ENCODE results near the gene R3HCC1L.

The R3HCC1L gene

DNA sequence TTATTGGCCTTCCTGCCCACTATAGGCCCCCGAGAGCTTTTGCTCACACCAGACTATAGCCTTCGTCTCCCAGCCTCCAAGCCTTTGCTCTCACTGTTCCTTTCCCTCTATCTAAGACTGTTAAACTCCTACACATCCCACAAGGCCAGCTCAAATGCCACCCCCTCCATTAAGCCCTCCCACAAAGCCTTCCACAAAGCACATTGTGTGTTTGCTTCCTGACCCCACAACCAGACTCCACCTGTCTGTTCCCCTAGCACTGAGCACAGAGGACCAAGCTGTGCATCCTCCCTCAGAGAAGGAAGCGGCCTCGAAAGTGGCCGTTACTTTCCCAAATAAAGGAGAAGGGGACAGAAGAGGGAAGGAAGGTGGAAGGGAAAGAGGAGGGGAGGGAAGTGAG, 132.2 kb downstream of the R3HCC1L start:
- peak overlapping the region; percentile 49 for H3K4me3 ChIP-seq (replicated peaks; ENCODE audit: low read depth, low read length)
- no peak for DNase-seq (ENCODE audit: extremely low read depth, low read depth)
- TF ChIP-seq CTCF (IDR thresholded peaks at IDR 0.05; ENCODE audit: low read depth, low read length, missing control alignments), result no peak

- H3K4me3 ChIP-seq (replicated peaks; ENCODE audit: low read depth, low read length), result peak overlapping the region; percentile 49
- no peak for DNase-seq (ENCODE audit: extremely low read depth, low read depth)
- no peak for TF ChIP-seq CTCF (IDR thresholded peaks at IDR 0.05; ENCODE audit: low read depth, low read length, missing control alignments)
Measured at GRCh38 chr10:98267069-98267893, 132.8 kb downstream of the R3HCC1L start.

- no peak for TF ChIP-seq CTCF (IDR thresholded peaks at IDR 0.05; ENCODE audit: low read depth, low read length, missing control alignments)
- no peak for DNase-seq (ENCODE audit: extremely low read depth, low read depth)
- peak within 1 kb of the TSS; percentile 49 for H3K4me3 ChIP-seq (replicated peaks; ENCODE audit: low read depth, low read length)
Measured at GRCh38 chr10:98267894-98268693, 133.6 kb downstream of the R3HCC1L start, which contains the start of gene LOXL4. LOXL4 (minus strand) TSS chr10:98268194; CDS start chr10:98263019, 5,175 bp downstream.

DNA sequence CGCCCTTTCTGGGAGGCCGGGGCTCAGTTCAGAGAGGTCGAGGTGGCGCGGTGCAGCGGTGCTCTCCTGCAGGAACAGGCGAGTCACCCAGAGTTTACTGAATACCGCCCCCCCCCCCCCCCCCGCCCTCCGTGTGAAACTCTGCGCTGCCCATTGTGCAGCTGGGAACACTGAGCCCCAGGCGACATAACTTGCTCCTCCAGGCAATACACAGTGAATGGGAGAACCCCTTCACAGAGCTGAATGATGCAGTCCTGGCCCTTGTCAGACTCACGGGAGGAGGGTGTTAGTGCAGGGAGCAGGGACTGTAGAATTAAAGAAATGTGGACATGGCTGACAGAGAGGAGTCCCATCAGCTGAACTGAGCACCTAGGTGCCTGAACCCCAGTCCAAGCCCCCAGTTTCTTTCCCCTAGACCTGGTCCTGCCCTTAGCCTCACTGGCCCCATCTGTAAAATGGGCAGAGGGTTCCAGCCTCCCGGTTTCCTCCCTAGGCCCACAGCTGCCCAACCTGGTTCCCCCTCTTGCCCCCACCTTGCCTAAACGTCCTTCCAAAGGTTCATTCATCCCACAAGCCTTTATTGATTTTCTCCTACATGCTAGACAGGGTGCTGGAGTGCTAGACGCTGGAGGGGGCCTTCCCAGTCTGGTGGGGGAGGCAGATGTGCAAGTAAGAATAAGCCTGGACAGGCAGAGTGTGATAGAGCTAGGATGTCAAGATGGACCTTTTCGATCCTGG, 134.4 kb downstream of the R3HCC1L start:
- no peak for TF ChIP-seq CTCF (IDR thresholded peaks at IDR 0.05; ENCODE audit: low read depth, low read length, missing control alignments)
- H3K4me3 ChIP-seq (replicated peaks; ENCODE audit: low read depth, low read length), result peak overlapping the region; percentile 35
- DNase-seq (ENCODE audit: extremely low read depth, low read depth), result no peak

GRCh38 chr10:98269435-98269912, 135.0 kb downstream of the R3HCC1L start:
- no peak for DNase-seq (ENCODE audit: extremely low read depth, low read depth)
- H3K4me3 ChIP-seq (replicated peaks; ENCODE audit: low read depth, low read length), result no peak overlapping the region
- TF ChIP-seq CTCF (IDR thresholded peaks at IDR 0.05; ENCODE audit: low read depth, low read length, missing control alignments), result no peak

- no peak overlapping the region for H3K4me3 ChIP-seq (replicated peaks; ENCODE audit: low read depth, low read length)
- no peak for DNase-seq (ENCODE audit: extremely low read depth, low read depth)
- TF ChIP-seq CTCF (IDR thresholded peaks at IDR 0.05; ENCODE audit: low read depth, low read length, missing control alignments), result no peak
Measured at GRCh38 chr10:98270073-98270740, 135.8 kb downstream of the R3HCC1L start.
